ENCODE data around the gene CHM.
"Not testable (repeated sequence)": the region's sequence is repeated elsewhere in the genome, so short reads cannot be mapped to it uniquely, and the experiment has no call there.

Gene CHM

DNA sequence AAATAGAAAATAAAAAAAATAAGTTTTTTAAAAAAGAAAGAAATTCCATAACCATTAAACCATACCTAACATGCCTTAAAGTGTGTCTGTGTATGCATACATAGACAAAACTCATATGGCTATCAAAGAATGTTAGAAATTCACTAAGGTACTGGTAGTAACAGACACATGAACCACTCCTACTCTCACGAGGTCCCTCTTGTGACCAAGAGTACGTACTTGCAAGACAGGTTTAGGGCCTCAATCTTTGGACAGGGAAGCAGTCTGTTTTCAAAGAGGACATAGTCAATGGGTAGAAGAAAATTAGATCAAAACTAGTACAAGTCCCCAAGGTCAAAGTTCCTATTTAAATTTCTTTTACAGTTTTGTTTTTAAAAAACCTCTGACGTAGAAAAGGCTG is 117.3 kb downstream of the CHM start:
- no peak for TF ChIP-seq CTCF (IDR thresholded peaks at IDR 0.05; ENCODE audit: borderline replicate concordance, insufficient read depth, low read depth, low read length)
- no peak overlapping the region for H3K4me3 ChIP-seq (ENCODE audit: low read depth, low read length)

DNA sequence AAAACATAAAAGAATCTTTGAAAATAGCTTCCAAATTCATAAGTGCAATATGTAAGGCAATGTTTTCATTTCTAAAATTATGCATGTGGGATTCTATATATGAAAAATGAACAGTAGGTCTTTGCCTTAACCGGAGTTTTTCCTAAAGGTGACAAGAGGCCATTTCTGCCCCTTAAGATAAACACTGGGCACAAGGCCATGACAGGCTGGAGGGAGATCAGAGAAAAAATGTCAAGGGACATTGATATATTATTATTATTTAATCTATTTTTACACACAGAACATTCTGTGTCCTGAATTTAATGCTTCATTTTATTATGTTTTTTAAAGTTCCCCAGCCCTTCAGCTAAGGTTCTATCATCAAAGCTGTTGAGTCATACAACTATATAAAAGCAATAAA is 118.8 kb downstream of the CHM start:
- no peak for TF ChIP-seq CTCF (IDR thresholded peaks at IDR 0.05; ENCODE audit: borderline replicate concordance, insufficient read depth, low read depth, low read length)
- H3K4me3 ChIP-seq (ENCODE audit: low read depth, low read length): no peak overlapping the region

DNA sequence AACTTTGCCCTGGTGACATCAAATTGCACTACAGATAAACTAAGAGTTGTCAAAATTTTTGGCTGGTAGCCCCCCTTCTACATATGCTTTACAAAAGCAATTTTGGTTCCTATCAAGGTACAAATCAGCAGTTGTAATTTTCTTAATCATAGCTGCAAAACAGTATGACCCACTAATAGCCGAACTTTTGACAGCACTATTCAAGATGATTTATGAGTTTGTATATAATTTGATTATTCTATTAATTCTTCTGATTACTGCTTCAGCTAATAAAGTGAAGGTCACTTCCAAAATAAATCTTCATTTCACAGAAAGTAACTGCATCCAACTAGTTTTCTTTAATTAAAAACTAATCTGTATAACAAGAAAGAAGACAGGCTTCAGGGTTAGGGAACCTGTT is 119.6 kb downstream of the CHM start:
- no peak for TF ChIP-seq CTCF (IDR thresholded peaks at IDR 0.05; ENCODE audit: borderline replicate concordance, insufficient read depth, low read depth, low read length)
- no peak overlapping the region for H3K4me3 ChIP-seq (ENCODE audit: low read depth, low read length)

GRCh38 chrX:85922821-85923220 is 124.5 kb downstream of the CHM start:
- no peak for TF ChIP-seq CTCF (IDR thresholded peaks at IDR 0.05; ENCODE audit: borderline replicate concordance, insufficient read depth, low read depth, low read length)
- no peak overlapping the region for H3K4me3 ChIP-seq (ENCODE audit: low read depth, low read length)

- H3K4me3 ChIP-seq (ENCODE audit: low read depth, low read length): not testable (repeated sequence)
Measured at GRCh38 chrX:85916656-85917280, 130.6 kb downstream of the CHM start.

DNA sequence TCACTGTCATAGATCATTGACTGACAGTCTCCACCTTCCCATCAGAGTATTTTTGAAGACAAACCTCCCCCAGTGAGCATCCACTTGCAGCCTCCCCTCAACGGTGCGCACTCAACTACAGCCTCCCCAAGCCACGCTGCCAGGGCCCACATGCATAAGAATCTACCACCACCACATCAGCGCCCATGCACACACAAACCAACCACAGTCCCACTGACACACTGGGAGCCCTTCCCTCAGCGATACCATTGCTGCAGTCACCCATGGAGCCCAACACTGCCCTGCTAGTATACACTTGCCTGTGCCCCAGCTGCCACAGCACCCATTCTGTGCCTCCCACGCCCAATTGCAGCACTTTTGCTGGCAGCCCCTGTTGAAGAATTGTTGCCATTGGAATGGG is 132.9 kb downstream of the CHM start:
- H3K4me3 ChIP-seq (ENCODE audit: low read depth, low read length): no peak overlapping the region
- no peak for TF ChIP-seq CTCF (IDR thresholded peaks at IDR 0.05; ENCODE audit: borderline replicate concordance, insufficient read depth, low read depth, low read length)

GRCh38 chrX:85907316-85907715 is 140.0 kb downstream of the CHM start:
- no peak for TF ChIP-seq CTCF (IDR thresholded peaks at IDR 0.05; ENCODE audit: borderline replicate concordance, insufficient read depth, low read depth, low read length)

DNA sequence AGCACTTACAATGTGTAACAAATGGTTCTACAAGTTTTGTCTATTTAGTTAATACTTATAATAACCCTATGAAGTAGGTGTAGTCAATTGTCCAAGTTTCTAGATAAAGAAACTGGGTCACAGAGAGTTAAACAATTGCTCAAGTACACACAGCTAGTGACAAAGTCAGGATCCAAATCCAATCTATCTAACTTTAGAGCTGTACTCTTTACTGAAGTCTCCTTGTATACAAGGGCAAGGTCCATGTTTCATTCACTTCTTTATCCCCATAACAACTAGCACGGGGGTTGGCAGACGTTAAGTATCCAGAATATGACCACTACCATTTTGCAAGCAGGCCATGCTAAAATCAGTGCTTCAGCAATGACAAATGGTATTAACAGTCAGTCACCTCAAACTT is 141.0 kb downstream of the CHM start:
- TF ChIP-seq CTCF (IDR thresholded peaks at IDR 0.05; ENCODE audit: borderline replicate concordance, insufficient read depth, low read depth, low read length): no peak
- H3K4me3 ChIP-seq (ENCODE audit: low read depth, low read length): no peak overlapping the region

More at GRCh38 chrX:85907316-85907715, 140.0 kb downstream of the CHM start:
- H3K4me3 ChIP-seq (ENCODE audit: low read depth, low read length): no peak overlapping the region
